Kidney epithelial cell (primary cell): Measurements from ENCODE around the gene ENTPD6. TPM values are rescaled to one million over a fixed set of nuclear protein-coding genes. Genes with fewer than 3 reads are reported as not detected.
"Not testable (repeated sequence)": the region's sequence is repeated elsewhere in the genome, so short reads cannot be mapped to it uniquely, and the experiment has no call there.

Source experiments
- DNase-seq: peaks from one replicate; pipeline ENCODE4 v3.0.0-alpha.2; 2010; ENCODE audit warnings: low read depth
- H3K27me3 ChIP-seq: 2 replicates; pipeline ENCODE4 v1.6.0; 2011; ENCODE audit warnings: low read length; ENCODE audit not compliant: control insufficient read depth, insufficient read depth
- H3K36me3 ChIP-seq: 2 replicates; pipeline ENCODE4 v1.5.1; 2011; ENCODE audit warnings: low read length; ENCODE audit not compliant: control insufficient read depth, insufficient read depth
- H3K4me3 ChIP-seq: 2 replicates; pipeline ENCODE4 v1.5.1; 2011; ENCODE audit warnings: low read depth, mild to moderate bottlenecking, control low read depth, low read length
- total RNA-seq: library from RNA; depleted of rRNA; stranded (reverse); fragments of >200 nt; gene quantifications from 2 replicates; pipeline ENCODE4 v1.2.3, GENCODE V29; 2015
- TF ChIP-seq, protein P1 (sequence below): IDR thresholded peaks from 2 replicates; pipeline ENCODE4 v1.5.1; 2011; ENCODE audit warnings: mild to moderate bottlenecking, moderate library complexity, low read length, control low read depth, inconsistent platforms; ENCODE audit not compliant: insufficient read depth, poor library complexity, severe bottlenecking

The ENTPD6 gene
- total RNA-seq, 1 donor from 2014 or later: 80.1 TPM

DNA sequence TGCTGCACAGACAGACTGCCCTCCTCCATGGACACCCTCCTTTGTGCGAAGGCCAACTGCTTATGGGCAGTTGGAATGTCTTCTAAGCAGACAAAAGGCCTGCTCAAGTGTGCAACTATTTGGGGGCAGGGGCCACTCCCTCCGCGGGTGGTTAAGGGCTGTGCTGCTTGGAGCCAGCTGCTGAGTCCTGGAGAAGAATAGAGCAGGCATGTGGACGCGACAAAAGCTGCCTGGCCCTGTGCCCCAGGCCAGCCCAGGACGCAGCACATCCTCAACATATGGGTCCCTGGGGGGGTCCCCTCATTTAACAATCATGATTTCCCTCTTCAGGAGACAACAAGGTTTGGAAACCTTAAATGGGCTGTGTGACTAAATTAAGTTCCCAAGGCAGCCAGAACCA lies 45.5 kb upstream of the ENTPD6 start:
- TF ChIP-seq, protein P1, sequence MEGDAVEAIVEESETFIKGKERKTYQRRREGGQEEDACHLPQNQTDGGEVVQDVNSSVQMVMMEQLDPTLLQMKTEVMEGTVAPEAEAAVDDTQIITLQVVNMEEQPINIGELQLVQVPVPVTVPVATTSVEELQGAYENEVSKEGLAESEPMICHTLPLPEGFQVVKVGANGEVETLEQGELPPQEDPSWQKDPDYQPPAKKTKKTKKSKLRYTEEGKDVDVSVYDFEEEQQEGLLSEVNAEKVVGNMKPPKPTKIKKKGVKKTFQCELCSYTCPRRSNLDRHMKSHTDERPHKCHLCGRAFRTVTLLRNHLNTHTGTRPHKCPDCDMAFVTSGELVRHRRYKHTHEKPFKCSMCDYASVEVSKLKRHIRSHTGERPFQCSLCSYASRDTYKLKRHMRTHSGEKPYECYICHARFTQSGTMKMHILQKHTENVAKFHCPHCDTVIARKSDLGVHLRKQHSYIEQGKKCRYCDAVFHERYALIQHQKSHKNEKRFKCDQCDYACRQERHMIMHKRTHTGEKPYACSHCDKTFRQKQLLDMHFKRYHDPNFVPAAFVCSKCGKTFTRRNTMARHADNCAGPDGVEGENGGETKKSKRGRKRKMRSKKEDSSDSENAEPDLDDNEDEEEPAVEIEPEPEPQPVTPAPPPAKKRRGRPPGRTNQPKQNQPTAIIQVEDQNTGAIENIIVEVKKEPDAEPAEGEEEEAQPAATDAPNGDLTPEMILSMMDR: no peak
- H3K4me3 ChIP-seq: no peak overlapping the region
- no peaks in the 10 kb centered on the region for H3K36me3 ChIP-seq
- DNase-seq: no peak
- peaks cover 30% of the 10 kb centered on the region for H3K27me3 ChIP-seq

DNA sequence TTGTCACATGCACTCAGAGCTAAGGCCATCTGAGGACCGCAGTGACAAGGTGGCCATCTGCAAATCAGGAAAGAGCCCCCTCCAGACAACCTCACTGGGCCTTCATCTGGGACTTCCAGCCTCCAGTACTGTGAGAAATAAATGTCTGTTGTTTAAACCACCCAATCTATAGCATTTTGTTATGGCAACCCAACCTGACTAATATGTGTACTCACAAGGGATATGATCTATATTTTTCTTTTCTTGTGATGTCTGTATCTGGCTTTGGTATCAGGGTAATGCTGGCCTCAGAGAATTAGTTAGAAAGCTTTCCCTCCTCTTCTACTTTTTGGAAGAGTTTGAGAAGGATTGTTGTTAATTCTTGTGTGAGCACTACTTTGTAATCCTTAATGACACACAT lies 37.5 kb upstream of the ENTPD6 start:
- TF ChIP-seq, protein P1: no peak
- H3K36me3 ChIP-seq: no peaks in the 10 kb centered on the region
- no peak overlapping the region for H3K4me3 ChIP-seq
- no peak for DNase-seq
- H3K27me3 ChIP-seq: no peaks in the 10 kb centered on the region

- Histone ChIP-seq H3K27me3 (no peaks in the 10 kb centered on the region), H3K4me3 (no peak overlapping the region), H3K36me3 (no peaks in the 10 kb centered on the region)
- TF ChIP-seq, protein P1: no peak
- no peak for DNase-seq
Observed at GRCh38 chr20:25160467-25160866, 35.0 kb upstream of the ENTPD6 start.

- H3K27me3 ChIP-seq: no peaks in the 10 kb centered on the region
- DNase-seq: no peak
- no peaks in the 10 kb centered on the region for H3K36me3 ChIP-seq
- TF ChIP-seq, protein P1: no peak
- no peak overlapping the region for H3K4me3 ChIP-seq
Observed at GRCh38 chr20:25160897-25161296, 34.6 kb upstream of the ENTPD6 start.

DNA sequence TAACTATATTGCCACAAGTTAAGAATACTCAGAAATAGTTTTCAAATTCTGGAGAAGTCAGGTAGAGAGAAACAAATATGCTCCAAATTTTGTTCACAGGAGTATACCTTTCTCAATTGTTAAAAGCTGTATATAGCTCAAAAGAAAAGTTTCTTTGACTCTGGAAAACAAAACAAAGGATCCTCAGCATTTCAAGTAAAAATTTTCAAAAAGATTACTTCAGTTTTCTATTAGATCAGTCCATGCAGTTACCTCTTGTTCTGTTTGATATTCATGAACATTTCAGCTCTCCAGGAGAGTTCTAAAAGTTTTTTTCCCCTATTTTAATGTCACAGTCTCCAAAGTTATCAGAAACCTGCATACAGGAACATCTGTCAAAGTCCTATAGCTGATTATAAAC lies 30.4 kb upstream of the ENTPD6 start:
- DNase-seq: no peak
- TF ChIP-seq, protein P1: no peak
- Histone ChIP-seq H3K36me3 (no peaks in the 10 kb centered on the region), H3K4me3 (no peak overlapping the region), H3K27me3 (no peaks in the 10 kb centered on the region)

DNA sequence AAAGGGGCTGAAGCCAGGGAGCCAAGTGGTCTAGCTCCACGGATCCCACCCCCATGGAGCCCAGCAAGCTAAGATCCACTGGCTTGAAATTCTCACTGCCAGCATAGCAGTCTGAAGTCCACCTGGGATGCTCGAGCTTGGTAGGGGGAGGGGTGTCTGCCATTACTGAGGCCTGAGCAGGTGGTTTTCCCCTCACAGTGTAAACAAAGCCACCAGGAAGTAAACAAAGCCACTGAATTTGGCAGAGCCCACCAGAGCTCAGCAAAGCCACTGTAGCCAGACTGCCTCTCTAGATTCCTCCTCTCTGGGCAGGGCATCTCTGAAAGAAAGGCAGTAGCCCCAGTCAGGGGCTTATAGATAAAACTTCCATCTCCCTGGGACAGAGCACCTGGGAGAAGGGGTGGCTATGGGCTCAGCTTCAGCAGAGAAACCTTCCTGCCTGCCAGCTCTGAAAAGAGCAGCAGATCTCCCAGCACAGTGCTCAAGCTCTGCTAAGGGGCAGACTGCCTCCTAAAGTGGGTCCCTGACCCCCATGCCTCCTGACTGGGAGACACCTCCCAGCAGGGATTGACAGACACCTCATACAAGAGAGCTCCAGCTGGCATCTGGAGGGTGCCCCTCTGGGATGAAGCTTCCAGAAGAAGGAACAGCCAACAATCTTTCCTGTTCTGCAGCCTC lies 29.3 kb upstream of the ENTPD6 start:
- DNase-seq, H3K4me3 ChIP-seq, H3K27me3 ChIP-seq, H3K36me3 ChIP-seq: not testable (repeated sequence)
